Fibroblast of upper back skin (primary cell): ENCODE results near the gene IL4I1.

Source experiments
- DNase-seq: peaks from one replicate; pipeline ENCODE4 v3.0.0-alpha.2; 2013

Gene IL4I1

DNA sequence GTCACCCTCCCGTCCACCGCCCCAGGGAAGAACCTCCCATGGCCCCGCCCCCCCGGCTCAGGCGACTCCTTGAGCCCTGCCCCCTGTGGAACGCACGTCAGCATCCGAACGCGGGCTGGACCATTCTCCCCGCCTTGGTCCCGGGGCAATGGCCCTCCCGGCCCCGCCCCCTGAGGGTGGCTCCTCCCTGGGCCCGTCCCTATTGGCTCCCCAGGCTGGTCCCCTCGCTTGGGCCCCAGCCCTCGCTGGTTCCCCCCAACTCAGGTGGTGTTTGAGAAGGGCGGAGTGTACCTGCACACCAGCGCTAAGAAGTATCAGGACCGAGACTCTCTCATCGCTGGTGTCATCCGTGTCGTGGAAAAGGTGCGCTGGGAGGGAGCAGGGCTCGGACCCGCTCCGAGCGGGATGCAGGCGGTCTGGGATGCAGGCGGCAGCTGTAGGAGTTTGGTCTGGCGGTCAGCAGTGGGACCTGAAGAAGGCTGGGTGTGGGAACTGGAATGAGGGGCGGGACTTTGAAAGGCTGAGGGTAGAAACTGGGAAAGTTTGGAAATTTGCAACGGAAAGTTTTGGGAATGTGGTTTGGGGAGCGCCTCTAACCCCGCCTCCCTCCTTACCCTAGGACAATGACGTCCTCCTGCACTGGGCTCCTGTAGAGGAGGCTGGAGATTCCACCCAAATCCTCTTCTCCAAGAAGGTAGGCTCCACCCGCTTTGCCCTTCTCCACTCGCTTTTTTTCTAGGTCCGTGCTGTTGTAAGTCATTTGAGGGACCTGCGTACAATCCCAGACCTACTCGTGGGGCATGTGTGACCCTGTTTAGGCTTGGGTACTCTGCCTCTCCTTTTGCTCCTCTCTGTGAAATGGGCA lies 18.6 kb downstream of the IL4I1 start:
- peak; percentile 98 for DNase-seq

DNA sequence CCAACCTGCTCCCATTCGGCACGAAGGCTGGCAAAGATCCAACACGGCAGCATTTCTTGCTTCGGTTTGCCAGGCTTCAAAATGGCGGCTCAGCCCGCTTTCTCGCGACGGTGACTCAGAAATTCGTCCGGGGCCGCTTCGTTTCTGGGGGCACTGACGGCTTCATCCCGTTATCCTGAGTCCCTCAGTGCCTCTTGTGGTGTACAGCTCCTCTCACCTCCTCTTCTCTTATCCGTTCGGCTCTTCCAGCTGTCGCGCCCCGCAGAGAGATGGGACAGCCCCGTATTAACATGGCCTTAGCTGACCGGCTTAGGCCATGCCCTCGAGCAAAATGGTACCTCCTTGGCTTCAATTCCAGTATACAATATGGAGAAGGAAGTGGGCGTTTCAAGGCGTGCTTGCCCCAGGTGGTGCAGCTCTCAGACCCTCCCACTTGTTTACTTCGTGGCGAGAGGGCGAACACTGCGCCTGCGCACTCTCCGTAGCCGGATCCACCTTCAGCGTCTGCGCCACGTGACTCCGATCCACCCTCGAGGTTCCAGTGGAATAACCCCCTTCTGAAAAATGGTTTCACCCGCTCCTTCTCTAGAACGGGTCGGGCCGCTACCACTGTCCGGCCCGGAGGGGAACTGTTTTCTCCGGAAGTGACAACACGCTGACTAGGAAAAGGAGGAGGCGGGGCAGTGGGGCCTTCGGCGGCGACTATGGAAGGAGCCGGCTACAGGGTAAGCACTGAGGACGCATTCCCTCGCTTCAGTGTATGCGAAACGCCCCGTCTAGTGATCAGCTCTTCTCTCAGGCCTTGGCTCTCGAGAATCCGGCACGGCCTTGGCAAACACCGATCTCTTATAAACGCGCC lies 19.4 kb downstream of the IL4I1 start, which contains the start of the genes AKT1S1 and TBC1D17:
AKT1S1 (minus strand) TSS at position 336 of the 859 bp plus-strand sequence. CDS start 4,060 bp downstream, outside the sequence.
TBC1D17 (plus strand) TSS at position 683 of the 859 bp plus-strand sequence; CDS start at position 705, 22 bp downstream.
- DNase-seq, result peak; percentile 100

DNA sequence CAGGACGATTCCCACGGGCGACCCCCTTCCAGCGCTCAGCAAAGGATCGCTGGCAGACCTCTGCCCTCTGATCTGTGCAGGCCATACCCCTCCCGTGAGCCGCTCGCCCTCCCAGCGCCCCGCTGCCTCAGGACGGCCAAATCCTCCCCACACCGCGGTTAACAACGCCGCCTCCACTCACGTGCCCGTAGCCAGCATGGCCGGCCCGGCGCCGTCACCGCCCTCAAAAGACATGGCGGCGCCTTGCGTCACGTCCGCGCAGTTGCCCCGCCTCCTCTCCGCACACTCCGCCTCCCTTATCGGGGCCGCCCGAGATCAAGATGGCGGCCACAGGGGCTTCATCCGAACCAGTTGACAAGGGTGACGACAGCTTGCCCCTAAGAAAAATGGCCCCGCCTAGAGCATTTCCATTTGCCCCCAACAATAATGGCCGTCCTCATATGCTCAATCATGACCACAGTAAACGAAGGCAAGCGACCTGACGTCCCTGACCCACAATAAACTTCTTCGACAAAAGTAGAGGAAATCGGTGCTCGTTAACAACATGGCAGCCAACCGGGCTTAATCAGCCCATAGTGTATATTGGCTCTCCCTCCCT lies 20.2 kb downstream of the IL4I1 start:
- peak; percentile 99 for DNase-seq

DNA sequence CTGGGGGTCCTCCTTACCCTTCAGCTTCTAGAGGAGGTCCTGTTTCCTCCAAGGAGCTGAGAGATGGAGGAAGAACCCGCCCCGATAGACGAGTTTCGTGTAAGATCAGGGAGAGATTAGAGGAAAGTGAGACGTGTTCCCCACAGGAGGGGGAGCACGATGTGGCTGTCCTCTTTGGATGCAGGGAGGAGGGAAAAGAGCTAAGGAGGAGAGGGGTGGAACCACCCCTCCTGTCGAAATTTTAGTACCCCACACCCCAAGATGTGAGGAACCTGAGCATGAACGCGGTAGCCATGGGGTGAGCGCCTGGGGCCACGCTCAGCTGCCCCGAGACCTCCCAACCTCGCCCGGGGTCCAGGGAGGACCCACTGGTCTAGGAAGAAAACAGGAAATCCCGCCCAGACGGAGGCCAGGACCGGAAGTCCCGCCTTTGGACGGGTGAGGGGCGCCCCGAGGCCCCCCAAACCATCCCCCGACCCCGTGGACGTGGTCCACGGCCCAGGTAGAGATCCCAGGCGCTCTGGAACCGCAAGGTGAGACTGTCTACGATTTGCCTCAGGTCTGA lies 20.7 kb downstream of the IL4I1 start:
- peak; percentile 48 for DNase-seq

DNA sequence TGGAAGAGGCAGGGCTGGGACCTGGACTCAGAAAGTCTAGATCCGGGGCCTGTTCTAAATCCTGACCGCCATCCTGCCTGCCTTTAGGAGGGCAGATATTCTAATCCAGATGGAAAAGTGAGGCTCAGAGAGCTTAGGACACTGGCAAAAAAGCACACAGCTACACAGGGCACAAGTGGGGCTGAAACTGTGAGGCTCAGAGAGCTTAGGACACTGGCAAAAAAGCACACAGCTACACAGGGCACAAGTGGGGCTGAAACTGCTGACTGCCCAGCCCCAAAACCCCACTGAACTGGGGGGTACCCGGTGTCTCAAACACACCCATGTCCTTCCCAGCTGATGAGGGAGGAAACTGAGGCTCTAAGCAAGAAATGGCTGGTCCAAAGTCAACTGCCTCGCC lies 21.5 kb downstream of the IL4I1 start:
- no peak for DNase-seq

DNA sequence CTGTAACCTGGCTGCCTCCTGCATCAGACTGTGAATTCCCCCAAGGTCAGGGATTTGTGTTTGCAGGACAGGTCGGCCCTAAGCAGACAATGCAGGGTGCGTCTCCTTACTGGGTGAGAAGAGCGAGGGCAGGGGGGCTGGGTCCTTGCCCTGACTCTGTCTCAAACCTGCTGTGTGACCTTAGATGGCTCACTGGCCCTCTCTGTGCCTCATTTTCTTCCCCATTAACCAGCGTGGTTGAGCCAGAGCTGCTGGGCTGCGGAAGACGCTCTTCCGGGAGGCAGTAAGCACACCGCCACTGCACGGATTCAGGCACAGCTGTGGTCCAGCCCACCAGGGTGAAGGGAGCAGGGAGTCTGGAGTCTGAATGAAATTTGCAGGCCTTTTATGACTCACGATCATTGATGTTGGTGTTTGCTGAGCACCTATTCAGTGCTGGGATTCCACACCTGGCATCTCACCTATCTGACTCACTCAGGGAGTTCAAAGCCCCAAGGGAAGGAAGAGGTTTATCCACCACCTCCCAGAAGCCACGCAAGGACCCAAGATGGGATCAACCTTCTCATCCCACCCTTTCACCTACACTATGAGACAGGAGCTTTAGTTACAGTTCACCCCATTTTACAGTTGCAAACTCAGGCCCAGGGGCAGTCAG lies 22.1 kb downstream of the IL4I1 start:
- DNase-seq, result no peak

DNA sequence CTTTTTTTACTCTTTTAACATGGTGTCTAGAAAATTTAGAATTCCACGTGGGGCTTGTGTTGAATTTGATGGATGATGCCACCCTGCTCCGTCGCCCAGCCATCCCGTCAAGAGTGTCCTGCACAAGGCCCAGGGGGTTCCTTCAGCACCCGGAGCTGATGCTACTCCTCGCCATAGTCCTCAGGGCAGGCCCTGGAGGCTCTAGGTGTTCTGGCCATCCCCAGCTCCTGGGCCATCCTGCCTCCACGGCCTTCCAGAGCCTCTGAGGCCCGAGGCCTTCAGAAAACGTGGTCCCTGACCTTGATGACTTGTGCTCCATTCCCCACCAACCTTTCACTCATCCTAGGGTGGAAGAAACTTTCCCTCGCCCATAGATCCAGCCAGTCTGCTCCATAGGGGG lies 22.9 kb downstream of the IL4I1 start:
- DNase-seq, result no peak

DNA sequence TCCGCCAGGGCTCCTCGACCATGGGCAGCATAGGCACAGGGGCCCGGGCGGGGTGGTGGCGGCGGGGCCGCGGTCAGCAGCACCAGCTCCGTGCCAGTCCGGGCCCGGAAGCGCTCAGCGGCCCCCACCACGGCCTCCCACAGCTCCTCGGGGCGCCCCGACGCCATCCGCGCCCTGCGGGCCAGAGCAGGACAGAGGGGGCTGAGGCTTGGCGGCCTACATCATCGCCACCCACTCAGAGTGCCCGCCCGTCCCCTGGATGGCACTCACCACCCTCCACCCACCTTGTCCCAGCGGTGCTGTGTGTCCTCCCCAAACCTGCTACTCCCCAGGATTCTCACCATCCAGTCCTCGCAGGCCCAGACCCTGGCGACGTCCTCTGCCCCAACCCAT lies 23.6 kb downstream of the IL4I1 start:
- DNase-seq, result no peak

DNA sequence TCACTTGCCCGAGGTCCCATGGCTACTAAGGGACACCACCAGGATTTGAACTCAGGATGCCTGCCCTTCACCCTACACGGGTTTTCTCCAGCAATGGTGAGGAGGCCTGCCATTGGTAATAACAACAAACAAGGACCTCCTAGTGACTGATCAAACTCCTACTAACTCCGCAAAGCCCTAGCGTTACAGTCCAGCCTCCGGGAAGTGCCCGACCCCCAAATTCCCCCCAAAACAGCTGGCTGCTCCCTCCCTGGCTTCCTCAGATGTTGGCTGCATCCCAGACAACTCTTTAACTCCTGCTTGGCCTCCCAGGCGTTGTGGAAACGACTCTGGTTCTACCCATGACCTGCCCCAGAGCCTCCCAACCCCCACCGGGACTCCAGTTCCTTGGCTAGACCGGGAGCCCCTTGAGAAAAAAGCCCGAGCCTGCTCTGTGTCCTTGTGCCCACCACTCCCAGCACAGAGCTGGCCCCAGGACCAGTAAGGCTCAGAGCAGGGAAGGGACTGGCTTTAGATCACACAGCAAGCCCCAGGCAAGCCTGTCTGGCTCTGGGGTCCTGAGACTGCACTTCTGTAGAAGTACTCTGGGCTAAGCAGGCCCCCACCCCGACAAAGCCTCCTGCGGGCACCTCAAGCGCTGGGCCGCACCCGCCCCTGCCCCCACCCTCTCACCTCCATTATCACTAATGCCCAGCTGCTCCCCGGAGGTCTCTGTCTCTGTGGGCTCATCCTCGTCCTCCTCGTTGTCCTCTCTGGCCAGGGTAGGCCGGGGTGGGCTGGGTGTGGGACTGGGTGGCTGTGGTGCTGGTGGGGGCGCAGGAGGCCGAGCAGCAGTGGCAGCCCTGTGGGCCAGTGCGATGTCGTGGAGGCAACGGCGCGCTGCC lies 24.2 kb downstream of the IL4I1 start:
- DNase-seq, result no peak

DNA sequence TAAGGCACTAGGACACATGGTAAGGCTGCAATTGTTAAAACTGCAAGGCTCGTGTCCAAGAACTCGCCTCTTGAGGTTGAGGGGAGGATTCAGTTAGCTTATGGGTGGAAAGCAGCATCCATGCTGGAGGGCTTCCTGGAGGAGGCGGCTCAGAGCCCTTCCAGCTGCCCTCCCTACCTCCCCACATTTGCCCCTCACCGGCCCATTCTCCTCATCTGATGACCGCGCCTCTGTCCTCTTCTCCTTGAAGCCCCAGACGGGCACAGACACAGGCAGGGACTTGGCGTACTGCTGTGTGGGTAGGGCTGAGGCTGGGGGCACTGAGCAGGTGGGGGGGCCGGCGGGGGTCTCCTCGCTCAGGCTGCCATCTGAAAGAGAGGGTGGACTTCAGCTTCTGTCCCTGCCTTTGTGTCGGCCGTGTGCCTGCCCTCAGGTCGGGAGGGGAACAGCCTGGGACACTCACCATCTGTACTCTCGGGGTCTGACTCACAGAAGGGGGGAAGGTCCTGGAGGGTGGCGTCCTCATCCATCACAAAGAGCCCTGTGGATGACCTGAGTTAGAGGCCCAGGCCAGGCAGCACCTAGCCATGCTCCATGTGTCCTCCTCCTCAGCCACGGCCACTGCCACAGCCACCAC lies 25.2 kb downstream of the IL4I1 start:
- no peak for DNase-seq

DNA sequence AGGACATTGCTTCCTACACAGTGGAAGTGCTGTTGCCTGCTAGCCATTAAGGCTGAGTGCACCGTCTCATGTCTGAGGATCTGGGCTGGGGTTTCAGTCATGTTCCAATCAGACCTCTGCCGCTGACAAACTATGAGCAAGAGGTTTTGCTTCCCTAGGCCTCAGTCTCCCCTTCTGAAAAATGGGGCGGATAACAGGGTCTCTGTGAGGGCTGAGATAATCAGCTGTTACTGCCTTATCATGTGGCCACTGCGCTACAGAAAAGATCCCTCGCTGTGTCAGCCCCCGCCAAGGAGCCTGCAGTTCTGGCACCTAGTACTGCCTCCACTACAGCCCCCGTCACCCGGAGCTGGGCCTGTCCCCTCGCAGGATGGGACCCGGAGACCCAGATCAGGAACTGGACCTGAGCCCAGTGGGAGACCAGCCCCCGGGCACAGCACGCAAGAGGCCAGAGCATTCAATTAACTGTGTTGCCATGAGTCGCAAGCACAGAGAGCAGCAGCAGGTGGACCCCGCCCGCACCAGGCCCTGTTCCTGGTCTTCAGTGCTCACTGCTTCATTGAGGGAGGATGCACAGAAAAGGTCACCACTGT lies 26.3 kb downstream of the IL4I1 start:
- DNase-seq, result no peak

DNA sequence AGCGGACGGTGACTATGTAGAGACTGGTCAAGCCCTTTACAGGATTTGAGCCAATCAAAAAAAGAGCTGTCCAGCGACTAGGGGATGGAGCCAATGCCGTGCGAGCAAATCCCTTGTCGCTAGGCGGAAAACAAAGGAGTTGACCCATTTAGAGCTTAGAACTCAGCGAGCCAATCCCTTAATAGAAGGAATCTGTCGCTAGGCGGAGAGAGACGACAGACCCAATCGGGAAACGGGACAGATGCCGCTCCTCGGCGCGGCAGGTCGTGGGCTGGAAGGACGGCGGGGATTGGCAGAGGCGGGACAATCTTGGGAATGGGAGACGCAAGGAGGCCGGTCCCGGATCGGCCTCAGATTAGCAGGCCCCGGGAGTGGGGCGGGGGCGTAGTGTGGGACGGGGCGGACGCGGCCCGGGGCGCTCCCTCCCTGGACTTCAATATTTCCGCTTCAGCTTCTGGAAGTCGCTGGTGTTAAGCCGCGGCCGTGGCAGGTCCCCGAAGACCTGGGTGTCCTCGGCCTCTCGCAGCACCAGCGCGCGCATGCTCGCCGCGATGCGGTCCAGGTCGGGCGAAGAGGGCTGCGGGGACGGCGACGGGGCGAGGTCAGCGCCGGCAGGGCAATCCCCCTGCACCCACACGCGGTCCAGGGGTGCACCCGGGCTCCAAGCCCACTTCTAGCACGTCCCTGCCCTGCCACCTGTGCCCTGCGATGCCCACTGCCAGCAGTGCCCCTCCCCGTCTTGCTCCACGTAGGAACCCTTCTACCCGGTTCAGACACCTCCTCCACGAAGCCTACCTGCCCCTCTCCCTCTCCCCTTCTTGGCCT lies 27.0 kb downstream of the IL4I1 start:
- peak; percentile 100 for DNase-seq

DNA sequence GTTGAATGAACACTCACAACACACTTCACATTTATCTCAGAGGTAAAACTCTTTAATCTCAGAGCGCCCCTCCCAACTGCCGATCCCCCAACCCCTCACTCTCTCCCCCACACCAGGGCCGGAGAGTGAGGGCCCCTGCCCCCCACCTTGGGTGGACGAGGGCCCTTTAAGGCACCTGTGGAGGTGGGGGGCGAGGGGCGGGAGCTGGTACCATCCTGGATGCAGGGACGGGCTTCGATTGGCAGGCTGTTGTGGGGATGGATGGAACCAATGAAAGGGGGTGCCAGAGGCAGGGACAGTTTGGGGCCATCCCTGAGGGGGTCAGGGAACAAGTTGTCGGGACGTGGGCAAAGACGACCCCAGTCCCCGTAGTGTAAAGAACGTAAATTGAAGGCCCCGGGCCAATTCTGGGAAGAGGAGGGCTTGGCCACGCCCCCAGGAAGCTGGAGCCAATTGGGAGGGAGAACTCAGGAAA lies 27.6 kb downstream of the IL4I1 start:
- DNase-seq, result no peak

DNA sequence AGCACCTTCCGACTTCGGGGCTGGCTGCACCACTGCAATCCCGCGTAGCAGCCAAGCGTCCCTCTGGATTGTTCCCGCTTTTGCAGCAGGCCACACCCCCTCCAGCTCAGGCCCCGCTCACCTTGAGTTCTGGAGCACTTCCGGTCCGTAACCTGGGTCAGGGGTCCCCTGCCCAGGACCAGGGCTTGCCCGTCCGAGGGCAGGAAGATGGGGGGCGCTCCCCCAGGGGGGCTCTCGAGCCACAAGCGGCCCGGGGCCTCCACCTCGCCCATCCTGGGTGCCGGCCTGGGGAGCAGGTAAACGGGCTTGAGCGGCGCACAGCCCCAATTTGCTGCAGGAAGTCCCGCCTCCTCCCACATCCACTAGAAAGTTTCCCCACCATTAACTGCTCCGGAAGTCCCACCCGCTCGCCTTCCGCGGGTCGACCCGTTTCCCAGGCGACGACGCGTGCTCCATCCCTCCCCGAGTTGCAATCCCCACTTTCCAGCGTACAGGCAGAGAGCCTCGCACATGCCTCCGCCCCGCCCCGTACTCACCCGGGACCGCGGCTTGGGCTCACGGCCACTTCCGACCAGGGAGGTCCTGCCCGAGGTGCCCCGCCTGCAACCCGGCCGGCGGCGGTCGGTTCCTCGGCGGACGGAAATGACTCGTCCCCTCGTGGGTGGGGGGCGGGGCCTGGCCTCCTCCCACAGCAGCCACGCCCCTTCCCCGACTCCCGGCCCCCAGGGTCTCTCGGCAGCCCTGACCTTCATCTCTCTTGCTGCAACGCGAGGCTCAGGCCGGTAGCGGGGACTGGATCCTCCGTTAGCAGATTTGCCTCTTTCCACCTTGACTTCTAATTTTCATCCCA lies 29.5 kb downstream of the IL4I1 start, which contains the start of gene PNKP:
PNKP (minus strand) TSS at position 644 of the 850 bp plus-strand sequence; CDS start at position 272, 372 bp downstream.
- peak; percentile 85 for DNase-seq

DNA sequence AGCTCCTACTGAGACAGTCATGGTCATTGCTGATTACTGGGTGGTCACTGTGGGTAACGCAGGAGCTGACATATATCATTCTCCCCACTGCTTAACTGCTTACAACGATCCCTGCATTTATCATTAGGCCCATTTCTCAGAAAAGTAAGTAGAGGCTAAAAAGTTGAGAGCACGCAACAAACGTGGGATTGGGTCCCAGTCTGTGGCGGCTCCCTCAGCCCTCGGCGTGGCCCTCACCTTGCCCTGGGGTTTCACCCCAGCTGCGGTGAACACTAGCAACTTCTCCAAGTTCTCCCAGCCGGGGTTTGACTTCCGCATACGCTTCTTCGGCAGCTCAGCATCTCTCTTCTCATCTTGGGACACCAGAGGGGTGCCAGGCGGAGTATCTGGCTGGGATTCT lies 31.8 kb downstream of the IL4I1 start:
- DNase-seq, result no peak

DNA sequence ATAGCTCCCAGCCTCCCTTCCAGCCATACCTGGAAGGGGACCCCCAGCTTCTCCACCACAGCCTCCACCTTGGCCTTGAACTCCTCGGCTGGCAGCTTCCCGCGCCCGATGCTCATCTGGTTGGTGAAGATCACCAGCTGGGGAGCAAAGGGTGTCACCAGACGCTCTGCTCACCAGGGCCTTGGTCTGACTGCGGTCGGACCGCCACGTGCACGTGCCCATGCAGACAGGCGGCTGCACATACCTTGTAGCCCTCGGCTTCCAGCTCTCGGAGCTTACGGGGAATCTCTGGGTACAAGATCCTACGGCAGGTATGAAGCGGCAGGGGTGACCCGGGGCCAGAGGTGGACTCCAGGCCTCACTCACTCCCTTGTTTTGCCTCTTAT lies 32.8 kb downstream of the IL4I1 start:
- no peak for DNase-seq

DNA sequence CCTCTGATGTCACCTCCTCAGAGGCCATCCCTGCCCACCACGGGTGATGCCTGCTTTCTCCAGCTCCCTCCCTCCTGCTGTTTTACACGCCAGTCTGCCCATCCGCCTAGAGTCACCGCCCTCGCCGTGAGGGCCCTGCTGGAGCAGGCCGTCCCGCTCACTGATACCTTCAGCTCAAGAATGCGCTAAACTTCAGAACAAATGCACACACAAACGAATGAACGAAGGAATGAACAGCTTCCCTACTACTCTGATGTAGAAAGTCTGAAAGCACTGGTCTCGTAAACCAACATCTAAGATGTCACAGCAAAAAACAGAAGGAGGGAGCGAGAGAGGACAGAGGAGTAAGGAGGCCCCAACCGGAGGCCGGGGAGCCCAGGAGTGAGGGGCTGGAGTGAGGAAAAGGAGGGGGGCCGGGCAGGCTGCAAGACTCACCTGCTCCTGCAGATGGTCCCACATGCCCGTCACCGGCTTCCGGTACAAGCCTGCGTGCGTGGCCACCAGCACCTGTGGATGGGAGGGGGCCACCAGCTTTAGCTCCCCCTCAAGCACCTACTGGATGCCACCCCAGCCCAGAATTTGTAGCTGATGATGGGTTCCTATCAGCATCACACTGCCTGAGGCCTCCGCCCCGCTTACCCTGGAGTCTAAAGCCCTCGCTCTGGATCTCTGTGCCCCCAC lies 33.3 kb downstream of the IL4I1 start:
- no peak for DNase-seq
